ENCODE data around the gene ZNF764. TPM values are rescaled to one million over a fixed set of nuclear protein-coding genes. Genes with fewer than 3 reads are reported as not detected.

The ZNF764 gene
- total RNA-seq, 1 donor from 2014 or later, result 3.6 TPM

DNA sequence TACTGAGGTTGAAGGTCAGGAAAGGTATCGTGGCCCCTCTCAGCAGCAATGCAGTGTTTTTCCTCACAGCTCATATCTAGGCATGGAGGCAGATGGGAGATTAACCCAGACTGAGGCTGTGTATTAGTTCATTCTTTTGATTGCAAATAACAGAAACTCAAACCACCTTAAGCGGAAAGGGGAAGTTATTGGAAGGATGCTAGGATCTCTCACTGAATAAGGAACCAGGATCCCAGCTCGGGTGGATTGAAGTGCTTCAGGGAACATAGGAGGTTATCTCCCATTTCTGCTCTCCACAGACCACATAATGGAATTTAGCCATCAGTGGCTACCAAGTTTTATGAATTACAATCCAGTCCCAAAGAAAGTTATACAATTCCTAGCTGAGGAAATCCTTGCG is 43.8 kb upstream of the ZNF764 start:
- Histone ChIP-seq H3K4me2 (no peak overlapping the region), H2AFZ (replicated peaks) (no peak overlapping the region), H3K4me3 (no peak overlapping the region), H3K9me3 (ENCODE audit: low read depth) (no peaks in the 10 kb centered on the region), H3K4me1 (no peaks in the 10 kb centered on the region), H3K79me2 (ENCODE audit: low read depth) (peaks cover 8% of the 10 kb centered on the region), H3K27me3 (no peaks in the 10 kb centered on the region), H4K20me1 (ENCODE audit: low read depth) (no peaks in the 10 kb centered on the region), H3K27ac (no peak overlapping the region), H3F3A (ENCODE audit: low read depth) (peaks cover 13% of the 10 kb centered on the region), H3K36me3 (no peaks in the 10 kb centered on the region), H3K9ac (no peak overlapping the region)
- no peak for TF ChIP-seq EZH2 (IDR thresholded peaks at IDR 0.05)
- TF ChIP-seq, protein P1, sequence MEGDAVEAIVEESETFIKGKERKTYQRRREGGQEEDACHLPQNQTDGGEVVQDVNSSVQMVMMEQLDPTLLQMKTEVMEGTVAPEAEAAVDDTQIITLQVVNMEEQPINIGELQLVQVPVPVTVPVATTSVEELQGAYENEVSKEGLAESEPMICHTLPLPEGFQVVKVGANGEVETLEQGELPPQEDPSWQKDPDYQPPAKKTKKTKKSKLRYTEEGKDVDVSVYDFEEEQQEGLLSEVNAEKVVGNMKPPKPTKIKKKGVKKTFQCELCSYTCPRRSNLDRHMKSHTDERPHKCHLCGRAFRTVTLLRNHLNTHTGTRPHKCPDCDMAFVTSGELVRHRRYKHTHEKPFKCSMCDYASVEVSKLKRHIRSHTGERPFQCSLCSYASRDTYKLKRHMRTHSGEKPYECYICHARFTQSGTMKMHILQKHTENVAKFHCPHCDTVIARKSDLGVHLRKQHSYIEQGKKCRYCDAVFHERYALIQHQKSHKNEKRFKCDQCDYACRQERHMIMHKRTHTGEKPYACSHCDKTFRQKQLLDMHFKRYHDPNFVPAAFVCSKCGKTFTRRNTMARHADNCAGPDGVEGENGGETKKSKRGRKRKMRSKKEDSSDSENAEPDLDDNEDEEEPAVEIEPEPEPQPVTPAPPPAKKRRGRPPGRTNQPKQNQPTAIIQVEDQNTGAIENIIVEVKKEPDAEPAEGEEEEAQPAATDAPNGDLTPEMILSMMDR (IDR thresholded peaks at IDR 0.05), result no peak
- no peak for TF ChIP-seq EZH2phosphoT487 (IDR thresholded peaks at IDR 0.05)
- no peaks in the 10 kb centered on the region for H3K27me3 Mint-ChIP-seq (ENCODE audit: insufficient read depth, low read depth)
- peaks cover 4% of the 10 kb centered on the region for H3K9me3 Mint-ChIP-seq
- no peak overlapping the region for H3K27ac Mint-ChIP-seq
- no peaks in the 10 kb centered on the region for H3K4me1 Mint-ChIP-seq
- H3K36me3 Mint-ChIP-seq, result peaks cover 28% of the 10 kb centered on the region
- H3K4me3 Mint-ChIP-seq, result no peak overlapping the region
- no peak for DNase-seq (ENCODE audit: low spot score)

DNA sequence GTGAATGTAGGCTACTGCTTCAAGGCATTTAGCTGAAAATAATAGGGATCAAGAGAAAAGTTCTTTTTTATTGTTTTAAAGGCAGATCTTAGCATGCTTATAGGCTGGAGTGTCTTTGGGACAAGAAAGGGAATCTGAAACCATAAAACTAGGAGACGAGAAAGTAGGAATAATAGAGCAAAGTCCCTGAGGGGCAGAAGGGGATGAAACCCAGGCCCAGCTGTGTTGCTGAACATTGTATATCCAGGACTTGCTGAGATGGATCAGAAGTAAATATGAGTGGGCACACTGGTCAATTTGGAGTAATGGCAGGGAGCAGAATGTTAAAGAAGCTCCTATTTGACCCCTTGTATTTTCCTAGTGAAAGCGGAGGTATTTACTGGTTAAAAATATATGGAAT is 42.8 kb upstream of the ZNF764 start:
- H3K9ac ChIP-seq, result no peak overlapping the region

DNA sequence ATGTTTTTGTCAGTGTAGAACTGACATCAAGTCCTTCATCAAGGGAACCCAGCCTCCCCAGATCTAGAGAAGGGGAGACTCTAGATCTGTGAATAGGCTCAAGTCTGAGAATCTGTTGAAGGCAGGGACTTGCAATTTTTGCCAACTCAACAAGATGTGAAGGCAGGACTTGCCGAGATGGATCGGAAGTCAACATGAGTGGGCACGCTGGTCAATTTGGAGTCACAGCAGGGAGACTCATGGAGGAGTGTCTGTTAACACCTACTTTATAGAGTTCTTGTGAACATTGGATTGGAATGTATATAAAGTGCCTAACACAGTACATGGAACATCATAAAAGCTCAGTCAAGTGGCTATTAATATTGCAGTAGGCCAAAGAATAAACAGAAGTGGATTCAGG is 42.0 kb upstream of the ZNF764 start:
- H3K4me3 Mint-ChIP-seq, result no peak overlapping the region
- H4K20me1 ChIP-seq (ENCODE audit: low read depth), result no peaks in the 10 kb centered on the region
- H2AFZ ChIP-seq (replicated peaks), result no peak overlapping the region
- no peaks in the 10 kb centered on the region for H3K27me3 ChIP-seq
- H3K4me3 ChIP-seq, result no peak overlapping the region
- peaks cover 4% of the 10 kb centered on the region for H3K9me3 Mint-ChIP-seq
- H3K9ac ChIP-seq, result no peak overlapping the region
- H3K79me2 ChIP-seq (ENCODE audit: low read depth), result no peaks in the 10 kb centered on the region
- no peaks in the 10 kb centered on the region for H3K9me3 ChIP-seq (ENCODE audit: low read depth)
- no peak overlapping the region for H3K27ac ChIP-seq
- peaks cover 13% of the 10 kb centered on the region for H3F3A ChIP-seq (ENCODE audit: low read depth)
- H3K36me3 Mint-ChIP-seq, result peaks cover 26% of the 10 kb centered on the region
- H3K27ac Mint-ChIP-seq, result no peak overlapping the region
- H3K4me2 ChIP-seq, result no peak overlapping the region
- TF ChIP-seq, protein P1 (IDR thresholded peaks at IDR 0.05), result no peak
- TF ChIP-seq EZH2phosphoT487 (IDR thresholded peaks at IDR 0.05) (no peak), EZH2 (IDR thresholded peaks at IDR 0.05) (no peak)
- no peaks in the 10 kb centered on the region for H3K4me1 Mint-ChIP-seq
- DNase-seq (ENCODE audit: low spot score), result no peak
- no peaks in the 10 kb centered on the region for H3K4me1 ChIP-seq
- H3K36me3 ChIP-seq, result no peaks in the 10 kb centered on the region
- no peaks in the 10 kb centered on the region for H3K27me3 Mint-ChIP-seq (ENCODE audit: insufficient read depth, low read depth)

More for the DNA sequence above, 42.8 kb upstream of the ZNF764 start:
- Mint-ChIP-seq H3K27me3 (ENCODE audit: insufficient read depth, low read depth) (no peaks in the 10 kb centered on the region), H3K36me3 (peaks cover 26% of the 10 kb centered on the region), H3K9me3 (peaks cover 4% of the 10 kb centered on the region), H3K4me3 (no peak overlapping the region), H3K4me1 (no peaks in the 10 kb centered on the region), H3K27ac (no peak overlapping the region)
- TF ChIP-seq EZH2 (IDR thresholded peaks at IDR 0.05) (no peak), EZH2phosphoT487 (IDR thresholded peaks at IDR 0.05) (no peak)
- TF ChIP-seq, protein P1 (IDR thresholded peaks at IDR 0.05), result no peak
- no peaks in the 10 kb centered on the region for H3K9me3 ChIP-seq (ENCODE audit: low read depth)
- H4K20me1 ChIP-seq (ENCODE audit: low read depth), result no peaks in the 10 kb centered on the region
- H3K4me3 ChIP-seq, result no peak overlapping the region
- peaks cover 13% of the 10 kb centered on the region for H3F3A ChIP-seq (ENCODE audit: low read depth)
- H3K4me1 ChIP-seq, result no peaks in the 10 kb centered on the region
- H3K27ac ChIP-seq, result no peak overlapping the region
- no peaks in the 10 kb centered on the region for H3K36me3 ChIP-seq
- H2AFZ ChIP-seq (replicated peaks), result no peak overlapping the region
- no peak overlapping the region for H3K4me2 ChIP-seq
- no peaks in the 10 kb centered on the region for H3K79me2 ChIP-seq (ENCODE audit: low read depth)
- no peak for DNase-seq (ENCODE audit: low spot score)
- H3K27me3 ChIP-seq, result no peaks in the 10 kb centered on the region
